IPS-11a (cell line): ENCODE results near the gene MLLT1.

Experiments used
- H3K4me3 ChIP-seq: one replicate; pipeline ENCODE4 v1.5.1; 2013; ENCODE audit warnings: low read depth, low read length, control low read depth

MLLT1 gene

GRCh38 chr19:6275170-6275744 lies 4.5 kb downstream of the MLLT1 start:
- no peak overlapping the region for H3K4me3 ChIP-seq

GRCh38 chr19:6274756-6275155 lies 5.0 kb downstream of the MLLT1 start:
- no peak overlapping the region for H3K4me3 ChIP-seq

GRCh38 chr19:6273701-6274601 lies 5.8 kb downstream of the MLLT1 start:
- no peak overlapping the region for H3K4me3 ChIP-seq

DNA sequence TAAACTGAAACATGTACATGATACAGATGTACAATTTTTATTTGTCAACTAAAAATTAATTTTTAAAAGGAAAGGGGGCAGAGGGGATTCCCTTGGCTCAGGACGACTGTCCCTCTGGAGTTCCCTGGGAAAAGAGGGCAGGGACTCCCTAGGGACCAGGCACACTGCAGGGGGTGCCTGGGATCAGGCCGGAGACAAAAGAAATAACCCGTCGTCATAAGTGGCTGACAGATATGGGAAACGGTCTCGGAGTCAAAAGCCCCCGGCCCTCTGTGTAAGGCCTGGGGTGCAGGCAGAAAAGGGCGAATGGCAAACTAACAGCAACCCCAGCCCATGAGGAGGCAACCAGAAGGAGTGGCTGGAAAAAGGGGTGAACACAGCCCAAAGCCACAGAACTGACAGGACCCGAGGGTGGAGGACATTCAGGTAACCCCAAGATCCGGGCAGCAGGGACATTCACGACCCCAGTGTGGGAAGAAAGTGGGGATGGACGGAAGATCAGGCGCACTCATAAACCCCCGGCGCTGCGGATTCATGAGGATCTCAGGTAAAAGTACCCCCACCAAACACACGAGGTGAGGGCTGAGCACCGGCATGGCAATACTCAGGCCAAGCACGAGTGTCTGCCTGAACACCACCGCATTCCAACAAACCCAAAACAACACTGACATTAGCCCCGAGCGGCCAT lies 6.7 kb downstream of the MLLT1 start:
- H3K4me3 ChIP-seq, result no peak overlapping the region

- H3K4me3 ChIP-seq, result no peak overlapping the region
Observed at GRCh38 chr19:6272411-6272791, 7.4 kb downstream of the MLLT1 start.

DNA sequence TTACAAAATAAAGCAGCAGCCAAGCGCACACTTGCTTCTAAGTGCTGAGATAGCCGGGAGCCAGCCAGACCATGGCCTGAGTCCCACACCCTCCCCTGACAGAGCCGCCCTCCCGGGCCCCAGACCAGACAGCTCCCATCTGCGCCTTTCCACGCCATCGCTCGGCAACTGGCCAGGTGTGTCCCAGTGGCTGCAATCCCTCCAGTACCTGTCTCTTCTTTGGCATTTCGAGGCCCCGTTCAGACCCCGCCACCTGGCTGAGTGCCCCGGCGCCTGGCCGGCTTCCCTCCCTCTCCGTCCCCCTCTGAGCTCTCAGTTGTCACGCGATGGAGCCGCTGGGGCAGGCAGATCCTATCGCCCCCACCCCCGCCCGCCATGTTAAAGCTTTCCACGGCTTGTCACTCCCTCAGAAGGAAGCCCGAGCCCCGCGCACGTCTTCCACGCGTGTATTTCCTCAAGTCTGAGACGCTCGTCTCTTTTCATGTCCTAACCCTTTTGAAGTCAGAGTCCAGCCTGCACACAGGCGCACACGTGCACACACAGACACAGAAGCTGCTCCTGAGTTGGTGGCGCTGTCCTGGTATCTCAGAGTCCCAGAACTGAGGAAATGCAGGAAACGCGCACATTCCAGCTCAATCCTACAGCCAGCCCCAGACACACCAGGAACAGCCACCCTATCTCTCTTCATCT lies 7.9 kb downstream of the MLLT1 start:
- H3K4me3 ChIP-seq, result no peak overlapping the region

DNA sequence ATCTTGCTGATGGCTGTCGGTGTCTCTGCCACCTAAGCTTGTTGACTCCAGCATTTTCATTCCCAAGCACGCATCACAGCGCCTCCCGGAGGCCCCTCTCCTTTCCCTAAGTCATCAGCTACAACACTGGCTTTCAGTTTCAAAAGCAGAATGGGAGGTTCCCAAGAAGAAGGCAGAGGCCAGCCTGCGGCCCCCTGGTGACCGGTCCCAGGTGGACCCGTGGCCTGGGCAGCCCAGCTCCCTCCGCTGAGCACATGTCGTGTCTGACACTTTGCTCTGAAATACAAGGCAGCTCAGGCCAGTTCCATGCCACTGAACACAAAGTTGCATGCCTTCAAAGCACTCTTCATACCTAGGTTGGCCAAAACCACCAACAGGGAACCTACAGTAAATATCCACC lies 8.5 kb downstream of the MLLT1 start:
- H3K4me3 ChIP-seq, result no peak overlapping the region

GRCh38 chr19:6270822-6271221 lies 9.0 kb downstream of the MLLT1 start:
- H3K4me3 ChIP-seq, result no peak overlapping the region

DNA sequence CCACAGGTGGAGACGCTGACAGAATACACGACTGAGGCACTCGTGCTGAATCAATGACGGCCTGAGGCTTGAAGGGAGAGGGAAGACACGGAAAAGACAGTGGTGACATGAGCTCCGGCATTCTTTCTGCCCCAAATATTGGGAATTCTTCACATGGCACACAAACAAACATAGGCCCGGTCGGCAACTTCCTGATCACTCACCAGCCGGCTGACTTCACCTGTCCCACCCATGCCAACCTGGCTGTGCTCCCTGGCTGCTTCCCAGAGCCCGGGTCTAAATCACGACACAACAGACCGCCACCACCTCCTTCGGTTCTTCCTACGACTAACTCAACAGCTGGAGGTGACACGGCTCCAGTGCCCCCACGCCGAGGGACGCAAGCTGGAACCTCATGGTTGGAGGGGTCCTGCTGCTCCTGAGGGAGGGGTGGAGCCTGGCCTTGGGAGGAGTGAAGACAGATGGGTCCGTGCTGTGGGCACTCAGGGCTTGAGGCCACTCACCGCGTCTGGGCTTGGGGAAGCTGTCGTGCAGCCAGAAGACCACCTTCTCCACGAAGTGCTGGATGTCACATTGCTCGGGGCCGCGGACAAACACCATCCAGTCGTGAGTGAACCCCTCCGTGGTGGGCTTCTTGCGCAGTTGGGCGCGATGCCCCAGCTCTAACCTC lies 9.6 kb downstream of the MLLT1 start:
- no peak overlapping the region for H3K4me3 ChIP-seq

DNA sequence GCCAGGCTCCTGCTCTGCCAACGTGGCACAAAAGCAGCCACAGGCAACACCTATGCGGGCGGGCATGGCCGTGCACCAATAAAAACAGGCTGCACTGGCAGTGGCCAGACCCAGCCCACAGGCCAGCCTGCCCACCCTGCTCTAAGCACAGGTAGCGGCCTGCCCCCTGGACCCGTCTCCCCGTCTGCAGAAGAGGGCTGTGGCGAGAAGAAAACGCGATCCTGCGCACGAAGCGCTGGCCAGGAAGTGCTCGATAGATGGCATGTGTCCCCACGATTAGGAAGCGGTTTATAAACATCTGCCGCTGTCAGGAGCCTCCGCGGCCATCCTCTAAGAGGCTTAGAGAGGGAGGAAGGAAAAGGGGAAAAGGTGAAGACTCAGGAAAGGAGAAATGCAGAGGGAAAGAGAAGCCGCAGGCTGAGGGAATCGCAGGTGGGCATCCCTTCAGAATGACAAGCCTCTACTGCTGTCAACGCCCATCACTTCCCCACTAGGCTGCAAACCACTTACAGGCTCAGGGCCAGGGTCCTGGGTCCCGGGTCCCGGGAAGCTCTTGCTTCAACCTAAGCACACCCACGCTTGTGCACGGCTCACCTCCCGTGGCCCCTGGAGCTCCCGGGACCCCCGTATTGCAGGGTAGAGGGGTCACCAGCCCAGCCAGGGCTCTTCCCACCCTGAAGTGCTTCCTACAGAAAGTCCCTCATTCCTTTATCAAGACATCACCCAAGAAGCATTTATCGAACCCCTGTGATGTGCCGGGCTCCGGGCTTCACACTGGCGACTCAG lies 10.5 kb downstream of the MLLT1 start:
- H3K4me3 ChIP-seq, result no peak overlapping the region

- H3K4me3 ChIP-seq, result no peak overlapping the region
Observed at GRCh38 chr19:6268382-6268771, 11.4 kb downstream of the MLLT1 start.

GRCh38 chr19:6267552-6268381 lies 12.0 kb downstream of the MLLT1 start:
- H3K4me3 ChIP-seq, result no peak overlapping the region

DNA sequence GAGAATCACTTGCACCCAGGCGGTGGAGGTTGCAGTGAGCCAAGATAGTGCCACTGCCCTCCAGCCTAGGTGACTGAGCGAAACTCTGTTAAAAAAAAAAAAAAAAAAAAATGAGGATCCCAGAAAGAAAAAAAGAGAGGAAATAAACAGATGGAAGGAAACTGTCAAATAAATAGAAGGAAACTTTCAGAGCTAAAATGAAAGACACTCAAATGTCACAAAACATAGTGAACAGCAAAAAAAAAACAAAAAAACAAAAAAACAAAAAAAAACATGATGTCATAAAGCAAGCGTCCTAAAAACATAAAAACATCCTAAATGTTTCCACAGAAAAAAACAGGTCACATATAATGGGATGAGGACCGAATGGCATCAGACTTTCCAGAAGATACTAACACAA lies 15.0 kb downstream of the MLLT1 start:
- no peak overlapping the region for H3K4me3 ChIP-seq

DNA sequence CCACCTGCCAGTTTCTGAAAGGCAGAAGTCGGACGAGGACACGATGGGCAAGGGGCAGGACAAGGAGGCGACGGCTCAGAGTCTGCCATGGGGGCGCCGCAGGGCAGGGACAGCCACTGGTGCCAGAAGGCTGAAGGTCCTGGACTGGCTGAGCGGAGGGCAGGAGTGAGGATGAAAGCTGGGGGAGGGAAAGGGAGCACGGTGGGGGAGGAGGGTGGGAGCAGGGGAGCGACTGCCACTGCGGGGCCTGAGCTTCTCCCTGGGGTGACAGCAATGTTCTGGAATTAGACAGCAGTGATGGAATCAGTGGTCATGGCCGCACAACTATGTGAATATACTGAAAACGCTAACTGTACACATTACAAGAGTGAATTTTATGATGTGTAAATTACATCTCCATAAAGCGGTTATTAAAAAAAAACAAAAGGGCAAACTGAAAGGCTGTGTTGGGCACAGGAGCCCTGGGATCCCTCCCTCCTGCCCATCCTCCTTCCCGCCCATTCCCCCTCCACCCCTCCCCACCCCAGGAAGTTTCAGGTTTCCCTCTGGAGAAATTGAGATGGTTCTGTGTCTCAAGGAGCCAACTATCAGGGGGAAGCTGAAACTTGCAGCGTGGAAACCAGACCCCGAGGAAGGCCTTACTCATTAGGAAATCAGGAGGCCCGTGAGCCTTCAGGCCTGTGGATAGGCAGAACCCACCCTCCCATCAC lies 15.9 kb downstream of the MLLT1 start:
- no peak overlapping the region for H3K4me3 ChIP-seq

DNA sequence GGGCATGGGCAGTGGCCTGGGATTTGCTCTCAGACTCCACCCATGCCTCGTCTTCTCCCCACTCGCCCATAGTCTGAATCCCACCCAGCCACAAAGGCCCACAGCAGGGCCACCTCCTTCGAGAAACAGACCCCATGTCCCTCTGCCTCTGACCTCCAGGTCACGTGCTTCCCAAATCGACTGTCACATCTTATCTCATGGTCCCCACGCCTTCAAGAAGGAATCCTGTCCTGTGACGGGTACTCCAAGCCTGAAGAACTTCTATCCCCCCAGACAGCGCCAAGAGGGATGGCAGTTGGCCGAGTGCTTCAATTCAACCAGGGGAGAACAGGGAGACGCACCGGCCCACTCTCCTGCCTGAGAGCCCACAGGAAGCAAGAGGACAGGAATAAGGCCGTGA lies 16.5 kb downstream of the MLLT1 start:
- H3K4me3 ChIP-seq, result no peak overlapping the region

- H3K4me3 ChIP-seq, result no peak overlapping the region
Observed at GRCh38 chr19:6262519-6262918, 17.3 kb downstream of the MLLT1 start.

GRCh38 chr19:6261883-6262282 lies 17.9 kb downstream of the MLLT1 start:
- H3K4me3 ChIP-seq, result no peak overlapping the region

DNA sequence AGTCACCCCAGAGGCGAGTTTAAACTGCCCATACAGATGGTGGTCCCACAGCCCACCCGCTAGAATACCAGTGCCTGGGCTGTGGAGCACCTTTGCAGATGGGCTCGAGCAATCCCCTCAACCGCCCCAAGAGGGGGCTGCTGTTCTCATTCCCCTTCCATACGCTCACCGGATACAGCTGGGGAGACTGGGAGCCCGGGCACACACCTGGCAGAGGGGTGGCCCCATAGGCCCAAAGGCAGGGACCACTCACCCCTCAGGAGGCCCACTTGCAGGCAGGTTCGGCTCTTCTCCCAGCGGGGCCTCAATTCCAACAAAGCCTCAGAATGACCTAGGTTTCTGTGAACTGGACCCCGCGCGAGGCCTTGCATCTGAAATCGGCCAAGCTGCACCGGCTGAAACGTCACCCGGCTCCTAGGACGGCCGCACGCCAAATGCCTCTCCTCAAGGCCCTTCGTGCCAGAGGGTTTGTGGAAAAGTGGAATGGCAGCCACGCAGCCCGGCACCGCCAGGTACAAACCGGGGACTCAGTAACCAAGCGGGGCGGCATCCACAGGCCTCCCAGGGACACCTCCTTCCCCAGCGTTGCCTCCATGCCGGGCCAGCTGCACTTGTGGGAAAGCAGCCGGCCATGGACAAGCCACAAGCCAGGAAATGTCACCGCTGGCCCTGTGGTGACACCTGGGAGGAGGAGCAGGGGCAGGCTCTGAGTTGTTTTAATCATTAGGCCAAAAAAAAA lies 18.7 kb downstream of the MLLT1 start:
- H3K4me3 ChIP-seq, result no peak overlapping the region
